ENCODE measurements around the gene DDX24. TPM values are rescaled to one million over a fixed set of nuclear protein-coding genes. Genes with fewer than 3 reads are reported as not detected.
A peak's percentile ranks its signal among the peaks of the same experiment; 100 is the strongest.

The DDX24 gene
- polyA plus RNA-seq, 1 donor (not counting 4 experiments of a cell fraction or from before 2014, with no cell fraction given) = 171 TPM

DNA sequence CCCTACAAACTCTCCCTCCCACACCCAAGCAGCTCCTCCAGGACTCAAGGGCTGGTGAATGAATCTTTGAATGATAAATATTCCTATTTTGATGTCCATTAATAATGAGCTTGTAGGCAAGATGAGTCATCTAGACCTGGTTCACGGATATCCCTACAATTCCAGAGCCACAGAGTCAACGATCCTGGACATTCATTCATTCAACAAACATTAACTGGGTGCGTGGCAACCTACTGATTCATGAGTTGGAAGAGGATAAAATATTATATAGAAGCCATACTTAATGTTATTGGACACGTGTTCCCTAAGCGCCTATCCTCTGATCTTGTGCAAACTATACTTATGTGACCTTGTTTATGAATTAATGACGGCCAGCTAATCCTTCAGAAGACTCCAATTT is 55.3 kb downstream of the DDX24 start:
- no peak for DNase-seq (ENCODE audit: low read depth, low spot score)
- H2AFZ ChIP-seq (ENCODE audit: control insufficient read depth, low read length) = peak overlapping the region; percentile 74

DNA sequence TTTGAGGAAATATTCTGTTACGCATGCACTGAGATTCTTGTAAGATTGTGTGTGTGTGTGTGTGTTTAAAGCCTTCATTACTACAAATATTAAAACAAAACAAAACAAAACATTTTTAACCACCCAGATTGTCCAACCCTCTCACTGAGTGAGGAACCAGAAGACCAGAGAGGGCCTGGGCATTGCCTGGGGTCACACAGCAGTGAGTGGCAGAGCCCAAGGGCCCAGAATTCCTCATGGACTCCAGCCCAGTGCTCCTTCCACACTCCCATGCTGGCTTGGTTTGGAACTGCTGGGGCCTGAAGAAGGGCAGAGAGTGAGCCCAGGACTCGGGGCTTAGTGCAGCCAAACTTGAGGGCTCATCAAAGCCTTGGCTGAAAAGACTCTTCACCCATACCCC is 56.5 kb downstream of the DDX24 start:
- DNase-seq (ENCODE audit: low read depth, low spot score) = no peak
- Histone ChIP-seq H4K20me1 (ENCODE audit: control insufficient read depth, extremely low read depth, insufficient read depth, low read length) (peaks cover 3% of the 10 kb centered on the region), H3K9me1 (ENCODE audit: control insufficient read depth, extremely low read depth, insufficient read depth, low read length) (peaks cover 6% of the 10 kb centered on the region), H3K27ac (ENCODE audit: control insufficient read depth, insufficient read depth, low read length) (no peak overlapping the region), H3K27me3 (ENCODE audit: control insufficient read depth, extremely low read depth, insufficient read depth, low read length) (no peaks in the 10 kb centered on the region), H3K4me3 (ENCODE audit: control insufficient read depth in 2 of 3, extremely low read depth in 1 of 3, insufficient read depth in 2 of 3, low read depth in 1 of 3, low read length in 3 of 3) (no peak overlapping the region), H3K4me1 (ENCODE audit: control insufficient read depth, extremely low read depth, insufficient read depth, low read length) (peaks cover 15% of the 10 kb centered on the region), H3K9me3 (ENCODE audit: control insufficient read depth, low read depth, low read length) (no peaks in the 10 kb centered on the region), H3K9ac (ENCODE audit: control insufficient read depth, extremely low read depth, insufficient read depth, low read length) (no peak overlapping the region), H3K79me2 (ENCODE audit: control insufficient read depth, insufficient read depth, low read length) (no peaks in the 10 kb centered on the region), H3K36me3 (ENCODE audit: control insufficient read depth in 2 of 2, extremely low read depth in 1 of 2, insufficient read depth in 2 of 2, low read length in 2 of 2) (no peaks in the 10 kb centered on the region), H3K4me2 (ENCODE audit: control insufficient read depth, extremely low read depth, insufficient read depth, low read depth, low read length) (no peak overlapping the region), H2AFZ (ENCODE audit: control insufficient read depth, low read length) (no peak overlapping the region)
- dilution Hi-C loops (cut with MboI; ENCODE audit: extremely low pct_ligation_motif_present, low sequenced_read_pairs) = no loop called here
- no peak for TF ChIP-seq EZH2 (IDR thresholded peaks at IDR 0.05; ENCODE audit: low read length)
- TF ChIP-seq, protein P1, sequence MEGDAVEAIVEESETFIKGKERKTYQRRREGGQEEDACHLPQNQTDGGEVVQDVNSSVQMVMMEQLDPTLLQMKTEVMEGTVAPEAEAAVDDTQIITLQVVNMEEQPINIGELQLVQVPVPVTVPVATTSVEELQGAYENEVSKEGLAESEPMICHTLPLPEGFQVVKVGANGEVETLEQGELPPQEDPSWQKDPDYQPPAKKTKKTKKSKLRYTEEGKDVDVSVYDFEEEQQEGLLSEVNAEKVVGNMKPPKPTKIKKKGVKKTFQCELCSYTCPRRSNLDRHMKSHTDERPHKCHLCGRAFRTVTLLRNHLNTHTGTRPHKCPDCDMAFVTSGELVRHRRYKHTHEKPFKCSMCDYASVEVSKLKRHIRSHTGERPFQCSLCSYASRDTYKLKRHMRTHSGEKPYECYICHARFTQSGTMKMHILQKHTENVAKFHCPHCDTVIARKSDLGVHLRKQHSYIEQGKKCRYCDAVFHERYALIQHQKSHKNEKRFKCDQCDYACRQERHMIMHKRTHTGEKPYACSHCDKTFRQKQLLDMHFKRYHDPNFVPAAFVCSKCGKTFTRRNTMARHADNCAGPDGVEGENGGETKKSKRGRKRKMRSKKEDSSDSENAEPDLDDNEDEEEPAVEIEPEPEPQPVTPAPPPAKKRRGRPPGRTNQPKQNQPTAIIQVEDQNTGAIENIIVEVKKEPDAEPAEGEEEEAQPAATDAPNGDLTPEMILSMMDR (optimal IDR thresholded peaks at IDR 0.05 in 1 of 3, IDR thresholded peaks at IDR 0.05 in 1 of 3, conservative IDR thresholded peaks at IDR 0.05 in 1 of 3; ENCODE audit: extremely low read depth in 1 of 3, insufficient read depth in 2 of 3, low read length in 3 of 3) = no peak
- FAIRE-seq = no peak

More for the DNA sequence above, 55.3 kb downstream of the DDX24 start:
- Histone ChIP-seq H3K4me2 (ENCODE audit: control insufficient read depth, extremely low read depth, insufficient read depth, low read depth, low read length) (peak overlapping the region; percentile 75), H3K36me3 (ENCODE audit: control insufficient read depth in 2 of 2, extremely low read depth in 1 of 2, insufficient read depth in 2 of 2, low read length in 2 of 2) (no peaks in the 10 kb centered on the region), H3K9me3 (ENCODE audit: control insufficient read depth, low read depth, low read length) (no peaks in the 10 kb centered on the region), H3K79me2 (ENCODE audit: control insufficient read depth, insufficient read depth, low read length) (no peaks in the 10 kb centered on the region), H3K9ac (ENCODE audit: control insufficient read depth, extremely low read depth, insufficient read depth, low read length) (no peak overlapping the region), H3K27ac (ENCODE audit: control insufficient read depth, insufficient read depth, low read length) (no peak overlapping the region), H3K27me3 (ENCODE audit: control insufficient read depth, extremely low read depth, insufficient read depth, low read length) (no peaks in the 10 kb centered on the region), H3K4me1 (ENCODE audit: control insufficient read depth, extremely low read depth, insufficient read depth, low read length) (peaks cover 15% of the 10 kb centered on the region), H3K4me3 (ENCODE audit: control insufficient read depth in 2 of 3, extremely low read depth in 1 of 3, insufficient read depth in 2 of 3, low read depth in 1 of 3, low read length in 3 of 3) (peak overlapping the region; percentile 11 to 62 (median 39)), H4K20me1 (ENCODE audit: control insufficient read depth, extremely low read depth, insufficient read depth, low read length) (peaks cover 3% of the 10 kb centered on the region), H3K9me1 (ENCODE audit: control insufficient read depth, extremely low read depth, insufficient read depth, low read length) (peaks cover 6% of the 10 kb centered on the region)
- FAIRE-seq = no peak
- dilution Hi-C loops (cut with MboI; ENCODE audit: extremely low pct_ligation_motif_present, low sequenced_read_pairs) = no loop called here
- no peak for TF ChIP-seq EZH2 (IDR thresholded peaks at IDR 0.05; ENCODE audit: low read length)
- TF ChIP-seq, protein P1 (optimal IDR thresholded peaks at IDR 0.05 in 1 of 3, IDR thresholded peaks at IDR 0.05 in 1 of 3, conservative IDR thresholded peaks at IDR 0.05 in 1 of 3; ENCODE audit: extremely low read depth in 1 of 3, insufficient read depth in 2 of 3, low read length in 3 of 3) = no peak

Data from keratinocyte (primary cell).